HepG2 (cell line): ENCODE data around the gene CEACAM3. TPM values are rescaled to one million over a fixed set of nuclear protein-coding genes. Genes with fewer than 3 reads are reported as not detected.
A peak's percentile ranks its signal among the peaks of the same experiment; 100 is the strongest.

ENCODE experiments used
- ATAC-seq: fragments of 200-7000 bp; cut with Tn5 transposase; 3 replicates; pipeline ENCODE4 v1.9.1; 2020; ENCODE audit warnings: mild to moderate bottlenecking, moderate library complexity
- BruUV-seq: library from RNA; stranded (reverse); fragments of 400-500 nt; replicated peaks from 2 replicates; lab custom pipeline; 2021; lab: Mats Ljungman, UMichigan
- CTCF ChIA-PET: fragments of 300-600 bp; formaldehyde crosslinking; extraction: SDS; loops from one replicate; lab custom pipeline; 2021; ENCODE audit warnings: low total read pairs, inconsistent platforms, low intra/inter-chr PET ratio; lab: Yijun Ruan, JAX
- POLR2A ChIA-PET: fragments of 350-600 bp; sonication (Branson Sonifier 250); formaldehyde crosslinking; loops from one replicate; lab custom pipeline; 2020; ENCODE audit warnings: antibody characterized with exemption, inconsistent platforms; lab: Yijun Ruan, JAX
- DNase-seq: peaks from one replicate; pipeline ENCODE4 v3.0.0-alpha.2; 2015; ENCODE audit warnings: low spot score
- FAIRE-seq: peaks from 3 replicates; lab custom pipeline; 2011; peaks lifted over from hg19 to GRCh38; lab: Jason Lieb, UNC
- H2AFZ ChIP-seq: one replicate; pipeline ENCODE4 v1.6.1; 2011; ENCODE audit warnings: low read length, inconsistent platforms
- H3K27ac ChIP-seq: fragments of 300-600 bp; 3 replicates; pipeline ENCODE4 v1.8.0; 2011; ENCODE audit warnings: mixed run types, mild to moderate bottlenecking, mixed read lengths, low read length, inconsistent platforms; ENCODE audit not compliant: insufficient read depth; ENCODE audit errors: extremely low read length
- H3K27me3 ChIP-seq, 2 experiments: fragments of 200-600 bp in 1 of 2; 2 replicates in 1 of 2; 3 replicates in 1 of 2; pipeline versions ENCODE4 v1.6.0 to v1.8.0; 2011; ENCODE audit warnings: low read length in 2 of 2, mild to moderate bottlenecking in 2 of 2, moderate library complexity in 2 of 2, inconsistent platforms in 1 of 2; ENCODE audit not compliant: insufficient read depth in 2 of 2, control insufficient read depth in 1 of 2
- H3K36me3 ChIP-seq, 2 experiments: fragments of 200-600 bp in 1 of 2; replicated peaks in 1 of 2; 2 replicates in 1 of 2; 3 replicates in 1 of 2; pipeline versions ENCODE4 v1.5.1 to v1.8.0; 2011; ENCODE audit warnings: low read length in 2 of 2, inconsistent platforms in 1 of 2; ENCODE audit not compliant: insufficient read depth in 2 of 2, control insufficient read depth in 1 of 2
- H3K4me1 ChIP-seq: 2 replicates; pipeline ENCODE4 v1.5.1; 2012; ENCODE audit warnings: low read length, inconsistent platforms; ENCODE audit not compliant: insufficient read depth
- H3K4me2 ChIP-seq: 2 replicates; pipeline ENCODE4 v1.6.0; 2011; ENCODE audit warnings: low read depth, low read length, inconsistent platforms
- H3K4me3 ChIP-seq, 3 experiments: fragments of 200-600 bp in 1 of 3; sonication (generic), shearing (Covaris generic) in 1 of 3; replicated peaks in 1 of 3; 2 replicates each; pipeline ENCODE4 v1.5.1; 2011 to 2016; ENCODE audit warnings: low read length in 3 of 3, inconsistent platforms in 2 of 3, low read depth in 2 of 3, mild to moderate bottlenecking in 2 of 3, control low read depth in 1 of 3, mixed read lengths in 1 of 3; ENCODE audit not compliant: insufficient read depth in 1 of 3
- H3K79me2 ChIP-seq: one replicate; pipeline ENCODE4 v1.6.1; 2011; ENCODE audit warnings: low read length, inconsistent platforms; ENCODE audit not compliant: insufficient read depth
- H3K9ac ChIP-seq: 2 replicates; pipeline ENCODE4 v1.6.0; 2011; ENCODE audit warnings: mild to moderate bottlenecking, low read depth, low read length, inconsistent platforms; ENCODE audit not compliant: insufficient read depth
- H3K9me3 ChIP-seq: 2 replicates; pipeline ENCODE4 v1.5.1; 2012; ENCODE audit warnings: mild to moderate bottlenecking, low read length
- H4K20me1 ChIP-seq: 2 replicates; pipeline ENCODE4 v1.6.0; 2011; ENCODE audit warnings: inconsistent platforms, mild to moderate bottlenecking, low read length, moderate library complexity; ENCODE audit not compliant: insufficient read depth
- CREM ChIP-seq, 2 experiments: sonication (generic) in 1 of 2; formaldehyde crosslinking in 1 of 2; IDR thresholded peaks; 2 replicates each; pipeline versions ENCODE4 v1.4.0 to v1.6.1; 2016 to 2020; ENCODE audit warnings: antibody characterized with exemption in 1 of 2, mild to moderate bottlenecking in 1 of 2, missing genetic modification reagents in 1 of 2
- HDAC1 ChIP-seq: sonication (generic); formaldehyde crosslinking; IDR thresholded peaks from 2 replicates; pipeline ENCODE4 v1.5.1; 2020; ENCODE audit warnings: mild to moderate bottlenecking, missing genetic modification reagents
- IRX3 ChIP-seq: sonication (generic); formaldehyde crosslinking; IDR thresholded peaks from 2 replicates; pipeline ENCODE4 v1.8.1; 2023; ENCODE audit warnings: mild to moderate bottlenecking, low read depth, missing genetic modification reagents, borderline replicate concordance
- KDM1A ChIP-seq: IDR thresholded peaks from 2 replicates; pipeline ENCODE4 v1.6.1; 2016; ENCODE audit warnings: missing compliant biosample characterization
- MBD4 ChIP-seq: IDR thresholded peaks from 2 replicates; pipeline ENCODE4 v1.6.1; 2012; ENCODE audit warnings: low read length, inconsistent platforms, borderline replicate concordance
- NCOA5 ChIP-seq: sonication (generic); formaldehyde crosslinking; IDR thresholded peaks from 2 replicates; pipeline ENCODE4 v1.4.0; 2020; ENCODE audit warnings: missing genetic modification reagents
- PAF1 ChIP-seq: IDR thresholded peaks from 2 replicates; pipeline ENCODE4 v1.6.1; 2016; ENCODE audit warnings: missing genetic modification reagents, missing compliant biosample characterization
- PITX1 ChIP-seq: sonication (generic); formaldehyde crosslinking; IDR thresholded peaks from 2 replicates; pipeline ENCODE4 v1.5.1; 2020; ENCODE audit warnings: mild to moderate bottlenecking, missing genetic modification reagents
- REPIN1 ChIP-seq: sonication (generic); formaldehyde crosslinking; IDR thresholded peaks from 2 replicates; pipeline ENCODE4 v1.8.0; 2022; ENCODE audit warnings: missing genetic modification reagents, low read depth, mild to moderate bottlenecking, borderline replicate concordance
- SMARCC2 ChIP-seq: fragments of 450-650 bp; IDR thresholded peaks from 2 replicates; pipeline ENCODE4 v1.6.1; 2017; ENCODE audit warnings: antibody characterized with exemption, mild to moderate bottlenecking
- SNRNP70 ChIP-seq: fragments of 200-400 bp; formaldehyde crosslinking; IDR thresholded peaks from 2 replicates; pipeline ENCODE4 v1.6.1; 2017; ENCODE audit warnings: mild to moderate bottlenecking, low read depth, low read length, moderate library complexity
- ZBTB20 ChIP-seq: sonication (generic); formaldehyde crosslinking; IDR thresholded peaks from 2 replicates; pipeline ENCODE4 v1.8.1; 2023; ENCODE audit warnings: missing genetic modification reagents, low read depth, mild to moderate bottlenecking, borderline replicate concordance
- ZNF543 ChIP-seq: sonication (generic); formaldehyde crosslinking; IDR thresholded peaks from 2 replicates; pipeline ENCODE4 v1.4.0; 2020; ENCODE audit warnings: mild to moderate bottlenecking, missing genetic modification reagents
- ZNF619 ChIP-seq: sonication (generic); formaldehyde crosslinking; IDR thresholded peaks from 2 replicates; pipeline ENCODE4 v1.4.0; 2020; ENCODE audit warnings: mild to moderate bottlenecking, missing genetic modification reagents
- ZNF672 ChIP-seq: sonication (generic); formaldehyde crosslinking; IDR thresholded peaks from 2 replicates; pipeline ENCODE4 v1.8.1; 2022; ENCODE audit warnings: missing genetic modification reagents
- ZNF678 ChIP-seq: sonication (generic); formaldehyde crosslinking; IDR thresholded peaks from 2 replicates; pipeline ENCODE4 v1.4.0; 2020; ENCODE audit warnings: mild to moderate bottlenecking, missing genetic modification reagents
- ZNF746 ChIP-seq: sonication (generic); formaldehyde crosslinking; IDR thresholded peaks from 2 replicates; pipeline ENCODE4 v1.8.0; 2022; ENCODE audit warnings: mild to moderate bottlenecking, missing genetic modification reagents
- ZSCAN12 ChIP-seq: sonication (generic); formaldehyde crosslinking; IDR thresholded peaks from 2 replicates; pipeline ENCODE4 v1.9.0; 2021; ENCODE audit warnings: mild to moderate bottlenecking, missing genetic modification reagents
- WGBS: methylation state at CpG from one replicate; pipeline ENCODE4 v1.1.6; 2017; ENCODE audit warnings: low lambda C conversion rate; 5-methylcytosine and 5-hydroxymethylcytosine counted together
- in situ Hi-C: cut with HindIII; loops from 2 replicates; pipeline ENCODE4 v1.10.0; 2017; ENCODE audit warnings: low pct_unique_long_range_greater_than_20kb; ENCODE audit not compliant: extremely low pct_ligation_motif_present
- intact Hi-C: fragments of 100-400 bp; cut with micrococcal nuclease; formaldehyde crosslinking; loops from one replicate; pipeline ENCODE4 v1.10.0; 2022; ENCODE audit not compliant: unreplicated experiment
- polyA plus RNA-seq, 8 experiments: library from polyadenylated mRNA; depleted of rRNA in 3 of 8; stranded (reverse) in 7 of 8; unstranded in 1 of 8; fragments of >200 nt; fragmentation: Illumina TruSeq in 4 of 8; extraction: Trizol in 4 of 8; gene quantifications; 2 replicates each; pipeline versions ENCODE4 v1.2.1 to v1.2.3, GENCODE V29; 2011 to 2016; ENCODE audit warnings: low read depth in 4 of 8, missing spikeins in 1 of 8, mixed read lengths in 1 of 8; ENCODE audit not compliant: insufficient read depth in 1 of 8
- total RNA-seq, 5 experiments: library from RNA; depleted of rRNA; stranded (reverse); fragments of >200 nt; fragmentation: Illumina TruSeq; extraction: Trizol; gene quantifications; 2 replicates each; pipeline ENCODE4 v1.2.3, GENCODE V29; 2016; ENCODE audit warnings: low read depth in 1 of 5
- TF ChIP-seq, protein P1 (sequence below): sonication (generic); formaldehyde crosslinking; IDR thresholded peaks from 2 replicates; pipeline ENCODE4 v1.9.0; 2022; ENCODE audit warnings: missing genetic modification reagents, mild to moderate bottlenecking, borderline replicate concordance
- TF ChIP-seq, protein P2 (sequence below): IDR thresholded peaks from 2 replicates; pipeline ENCODE4 v1.4.0; 2020; ENCODE audit warnings: mild to moderate bottlenecking, missing genetic modification reagents
- TF ChIP-seq, protein P3 (sequence below): sonication (generic); formaldehyde crosslinking; IDR thresholded peaks from 2 replicates; pipeline ENCODE4 v1.5.0; 2020; ENCODE audit warnings: mild to moderate bottlenecking, low read depth, missing genetic modification reagents, borderline replicate concordance

CEACAM3 gene
- total and polyA plus RNA-seq, 2 of the 13 experiments (the other 11 are each of a cell fraction or from before 2014, with no cell fraction given), result not detected

DNA sequence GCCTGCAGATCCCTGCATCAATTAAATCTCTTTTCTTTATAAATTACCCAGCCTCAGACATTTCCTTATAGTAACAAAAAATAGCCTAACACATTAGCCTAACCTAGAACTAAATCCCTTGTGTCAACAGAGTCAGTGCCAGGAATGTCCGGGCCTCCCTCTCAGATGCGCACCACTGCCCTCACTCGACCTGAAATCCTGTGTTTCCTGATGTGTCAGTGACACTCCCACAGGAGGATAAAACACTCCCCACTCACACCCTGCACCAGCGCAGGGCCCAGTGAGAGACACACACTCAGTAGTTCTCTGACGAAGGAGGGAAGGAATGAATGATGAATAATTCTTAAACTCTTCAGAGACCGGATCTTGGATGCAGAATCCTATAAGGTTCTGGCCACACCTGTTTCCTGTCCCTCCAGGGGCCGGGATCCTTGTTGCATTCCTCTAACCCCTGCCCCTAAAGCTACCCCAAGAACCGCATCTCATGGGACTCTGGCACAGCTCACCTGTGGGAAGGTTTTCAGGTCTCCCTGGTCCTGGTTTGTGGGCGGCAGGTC lies 3.1 kb downstream of the CEACAM3 start:
- ChIA-PET POLR2A (no interaction called here), CTCF (interaction anchor here (0.6 kb wide), 1 partner anchor 23 kb away, joined by 3 read pairs; no protein-coding TSS in a partner anchor)
- H3K4me3 ChIP-seq, result no peak overlapping the region
- 23% methylated on average over 9 of the region's 9 CpGs for WGBS
- no TSS peak for BruUV-seq
- peaks cover 0 to 24% of the 10 kb centered on the region in 2 experiments; a peak in 2 of 5 replicates for H3K27me3 ChIP-seq
- no peak overlapping the region for H3K4me2 ChIP-seq
- peaks cover 10% of the 10 kb centered on the region for H3K4me1 ChIP-seq
- H3K79me2 ChIP-seq, result no peaks in the 10 kb centered on the region
- DNase-seq (peak; percentile 11), ATAC-seq (peak; percentile 65), FAIRE-seq (no peak)
- in situ Hi-C loops (no loop called here), intact Hi-C loops (loop anchor here (10.0 kb wide), 1 partner anchor 155 kb away; the partner anchor contains the start of gene RABAC1)
- no peak overlapping the region for H2AFZ ChIP-seq
- H3K9me3 ChIP-seq, result no peaks in the 10 kb centered on the region
- no peaks in the 10 kb centered on the region for H4K20me1 ChIP-seq
- no peak overlapping the region for H3K9ac ChIP-seq
- no peak overlapping the region for H3K27ac ChIP-seq
- no peaks in the 10 kb centered on the region for H3K36me3 ChIP-seq
- TF ChIP-seq NCOA5 (CRISPR knock-in tag), result no peak
- no peak for TF ChIP-seq ZSCAN12 (CRISPR knock-in tag)
- TF ChIP-seq IRX3 (CRISPR knock-in tag), result no peak
- no peak for TF ChIP-seq SNRNP70
- no peak for TF ChIP-seq KDM1A (CRISPR knock-in tag)
- no peak for TF ChIP-seq ZNF678 (CRISPR knock-in tag)
- TF ChIP-seq REPIN1 (CRISPR knock-in tag), result no peak
- TF ChIP-seq, protein P1, sequence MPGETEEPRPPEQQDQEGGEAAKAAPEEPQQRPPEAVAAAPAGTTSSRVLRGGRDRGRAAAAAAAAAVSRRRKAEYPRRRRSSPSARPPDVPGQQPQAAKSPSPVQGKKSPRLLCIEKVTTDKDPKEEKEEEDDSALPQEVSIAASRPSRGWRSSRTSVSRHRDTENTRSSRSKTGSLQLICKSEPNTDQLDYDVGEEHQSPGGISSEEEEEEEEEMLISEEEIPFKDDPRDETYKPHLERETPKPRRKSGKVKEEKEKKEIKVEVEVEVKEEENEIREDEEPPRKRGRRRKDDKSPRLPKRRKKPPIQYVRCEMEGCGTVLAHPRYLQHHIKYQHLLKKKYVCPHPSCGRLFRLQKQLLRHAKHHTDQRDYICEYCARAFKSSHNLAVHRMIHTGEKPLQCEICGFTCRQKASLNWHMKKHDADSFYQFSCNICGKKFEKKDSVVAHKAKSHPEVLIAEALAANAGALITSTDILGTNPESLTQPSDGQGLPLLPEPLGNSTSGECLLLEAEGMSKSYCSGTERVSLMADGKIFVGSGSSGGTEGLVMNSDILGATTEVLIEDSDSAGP (CRISPR knock-in tag), result no peak
- TF ChIP-seq PITX1, result peak; percentile 60; the same call in 1 of the 2 replicates
- TF ChIP-seq SMARCC2, result no peak
- TF ChIP-seq, protein P2, sequence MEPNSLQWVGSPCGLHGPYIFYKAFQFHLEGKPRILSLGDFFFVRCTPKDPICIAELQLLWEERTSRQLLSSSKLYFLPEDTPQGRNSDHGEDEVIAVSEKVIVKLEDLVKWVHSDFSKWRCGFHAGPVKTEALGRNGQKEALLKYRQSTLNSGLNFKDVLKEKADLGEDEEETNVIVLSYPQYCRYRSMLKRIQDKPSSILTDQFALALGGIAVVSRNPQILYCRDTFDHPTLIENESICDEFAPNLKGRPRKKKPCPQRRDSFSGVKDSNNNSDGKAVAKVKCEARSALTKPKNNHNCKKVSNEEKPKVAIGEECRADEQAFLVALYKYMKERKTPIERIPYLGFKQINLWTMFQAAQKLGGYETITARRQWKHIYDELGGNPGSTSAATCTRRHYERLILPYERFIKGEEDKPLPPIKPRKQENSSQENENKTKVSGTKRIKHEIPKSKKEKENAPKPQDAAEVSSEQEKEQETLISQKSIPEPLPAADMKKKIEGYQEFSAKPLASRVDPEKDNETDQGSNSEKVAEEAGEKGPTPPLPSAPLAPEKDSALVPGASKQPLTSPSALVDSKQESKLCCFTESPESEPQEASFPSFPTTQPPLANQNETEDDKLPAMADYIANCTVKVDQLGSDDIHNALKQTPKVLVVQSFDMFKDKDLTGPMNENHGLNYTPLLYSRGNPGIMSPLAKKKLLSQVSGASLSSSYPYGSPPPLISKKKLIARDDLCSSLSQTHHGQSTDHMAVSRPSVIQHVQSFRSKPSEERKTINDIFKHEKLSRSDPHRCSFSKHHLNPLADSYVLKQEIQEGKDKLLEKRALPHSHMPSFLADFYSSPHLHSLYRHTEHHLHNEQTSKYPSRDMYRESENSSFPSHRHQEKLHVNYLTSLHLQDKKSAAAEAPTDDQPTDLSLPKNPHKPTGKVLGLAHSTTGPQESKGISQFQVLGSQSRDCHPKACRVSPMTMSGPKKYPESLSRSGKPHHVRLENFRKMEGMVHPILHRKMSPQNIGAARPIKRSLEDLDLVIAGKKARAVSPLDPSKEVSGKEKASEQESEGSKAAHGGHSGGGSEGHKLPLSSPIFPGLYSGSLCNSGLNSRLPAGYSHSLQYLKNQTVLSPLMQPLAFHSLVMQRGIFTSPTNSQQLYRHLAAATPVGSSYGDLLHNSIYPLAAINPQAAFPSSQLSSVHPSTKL (CRISPR knock-in tag), result 0 out of 2 replicates have a peak, but pooled peaks have one; percentile 12
- TF ChIP-seq, protein P3, sequence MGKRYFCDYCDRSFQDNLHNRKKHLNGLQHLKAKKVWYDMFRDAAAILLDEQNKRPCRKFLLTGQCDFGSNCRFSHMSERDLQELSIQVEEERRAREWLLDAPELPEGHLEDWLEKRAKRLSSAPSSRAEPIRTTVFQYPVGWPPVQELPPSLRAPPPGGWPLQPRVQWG (CRISPR knock-in tag), result no peak
- no peak for TF ChIP-seq ZNF543 (CRISPR knock-in tag)
- TF ChIP-seq HDAC1, result no peak
- TF ChIP-seq PAF1 (CRISPR knock-in tag), result no peak
- TF ChIP-seq MBD4, result no peak
- no peak for TF ChIP-seq ZNF619
- no peak for TF ChIP-seq ZBTB20 (CRISPR knock-in tag)
- no peak for TF ChIP-seq CREM (IDR thresholded peaks at IDR 0.05)
- no peak for TF ChIP-seq CREM (CRISPR knock-in tag; IDR thresholded peaks at IDR 0.05)
- TF ChIP-seq ZNF746 (CRISPR knock-in tag), result no peak
- TF ChIP-seq ZNF672 (CRISPR knock-in tag), result no peak
